Sigmoid colon (tissue), 4 donors: ENCODE measurements around the gene LZTFL1.

Experiments used
- CTCF ChIP-seq, 4 experiments: fragments of 450-650 bp in 3 of 4; fragments of 200-600 bp in 1 of 4; IDR thresholded peaks; one replicate each; pipeline ENCODE4 v1.5.1; 2016 to 2019; ENCODE audit warnings: antibody characterized with exemption in 4 of 4, mild to moderate bottlenecking in 3 of 4, moderate library complexity in 2 of 4
- EP300 ChIP-seq, 4 donors: sonication (generic); formaldehyde crosslinking; IDR thresholded peaks; one replicate each; pipeline ENCODE4 v1.6.1; 2017; ENCODE audit warnings: antibody characterized with exemption in 4 of 4
- POLR2A ChIP-seq, 2 donors: fragments of 450-650 bp; IDR thresholded peaks; one replicate each; pipeline ENCODE4 v1.6.1; 2016; ENCODE audit warnings: antibody characterized with exemption in 2 of 2, mild to moderate bottlenecking in 2 of 2, moderate library complexity in 2 of 2
- POLR2AphosphoS5 ChIP-seq, 4 donors: sonication (generic); formaldehyde crosslinking; IDR thresholded peaks; one replicate each; pipeline ENCODE4 v1.6.1; 2017; ENCODE audit warnings: antibody characterized with exemption in 4 of 4

GRCh38 chr3:45841420-45841756, 531 bp downstream of the LZTFL1 start:
- TF ChIP-seq CTCF (IDR thresholded peaks at IDR 0.05): no peak
- no peak for TF ChIP-seq POLR2AphosphoS5 (IDR thresholded peaks at IDR 0.05)
- no peak for TF ChIP-seq POLR2A (IDR thresholded peaks at IDR 0.05)
- no peak for TF ChIP-seq EP300 (IDR thresholded peaks at IDR 0.05)
